GM06990 (cell line): Measurements from ENCODE around the gene CBR4.
"Not testable (repeated sequence)": the region's sequence is repeated elsewhere in the genome, so short reads cannot be mapped to it uniquely, and the experiment has no call there.

Experiments used
- DNase-seq: peaks from one replicate; pipeline ENCODE4 v3.0.0-alpha.2; 2011; ENCODE audit not compliant: insufficient read length; ENCODE audit errors: extremely low read depth
- H3K27me3 ChIP-seq: replicated peaks from 2 replicates; pipeline ENCODE4 v1.6.0; 2011; ENCODE audit warnings: low read length; ENCODE audit not compliant: control insufficient read depth, insufficient read depth
- H3K36me3 ChIP-seq: 2 replicates; pipeline ENCODE4 v1.5.1; 2011; ENCODE audit warnings: low read length; ENCODE audit not compliant: control insufficient read depth, insufficient read depth
- H3K4me3 ChIP-seq: replicated peaks from 2 replicates; pipeline ENCODE4 v1.5.1; 2011; ENCODE audit warnings: low read depth, mild to moderate bottlenecking, control low read depth, low read length
- CTCF ChIP-seq: IDR thresholded peaks from 2 replicates; pipeline ENCODE4 v1.5.1; 2011; ENCODE audit warnings: low read length, control low read depth, mild to moderate bottlenecking, inconsistent platforms; ENCODE audit not compliant: insufficient read depth, poor library complexity, severe bottlenecking

Gene CBR4

GRCh38 chr4:168978001-168978700 lies 31.9 kb downstream of the CBR4 start:
- peaks cover 9% of the 10 kb centered on the region for H3K36me3 ChIP-seq
- H3K4me3 ChIP-seq = no peak overlapping the region
- H3K27me3 ChIP-seq = no peaks in the 10 kb centered on the region
- DNase-seq = no peak
- TF ChIP-seq CTCF = no peak

- Histone ChIP-seq H3K36me3 (peaks cover 5% of the 10 kb centered on the region; the same call in 1 of the 2 replicates), H3K4me3 (no peak overlapping the region), H3K27me3 (no peaks in the 10 kb centered on the region)
- no peak for DNase-seq
- no peak for TF ChIP-seq CTCF
Measured at GRCh38 chr4:168972596-168972995, 37.5 kb downstream of the CBR4 start.

DNA sequence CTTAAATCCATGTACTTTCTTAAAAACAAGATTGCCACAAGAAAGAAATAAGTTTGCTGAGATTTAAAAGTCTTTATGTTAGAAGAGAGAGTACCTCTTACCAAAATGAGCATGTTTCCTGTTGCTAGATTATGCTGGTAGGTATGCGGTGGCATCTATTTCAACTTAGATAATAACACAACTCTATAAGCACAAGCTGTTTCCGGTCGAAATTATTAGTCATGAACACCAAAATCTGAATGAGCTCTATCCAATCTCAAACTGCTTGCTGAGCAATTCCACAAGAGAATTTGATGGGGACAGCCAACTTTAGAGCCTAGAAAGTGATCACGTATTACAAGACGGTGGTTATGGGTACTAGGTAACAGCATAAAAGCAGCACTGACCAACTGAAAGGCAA lies 49.3 kb downstream of the CBR4 start:
- DNase-seq = no peak
- no peak overlapping the region for H3K4me3 ChIP-seq
- H3K36me3 ChIP-seq = no peaks in the 10 kb centered on the region
- no peaks in the 10 kb centered on the region for H3K27me3 ChIP-seq
- TF ChIP-seq CTCF = no peak

- Histone ChIP-seq H3K4me3 (no peak overlapping the region), H3K36me3 (no peaks in the 10 kb centered on the region), H3K27me3 (no peaks in the 10 kb centered on the region)
- no peak for TF ChIP-seq CTCF
- no peak for DNase-seq
Measured at GRCh38 chr4:168955674-168956073, 54.4 kb downstream of the CBR4 start.

- not testable (repeated sequence) for H3K36me3 ChIP-seq, H3K4me3 ChIP-seq, DNase-seq, H3K27me3 ChIP-seq
Measured at GRCh38 chr4:168952821-168953246, 57.2 kb downstream of the CBR4 start.

GRCh38 chr4:168945291-168945690 lies 64.8 kb downstream of the CBR4 start:
- no peak for DNase-seq
- Histone ChIP-seq H3K4me3 (no peak overlapping the region), H3K27me3 (no peaks in the 10 kb centered on the region), H3K36me3 (no peaks in the 10 kb centered on the region; the same call in 1 of the 2 replicates)
- TF ChIP-seq CTCF = no peak
